GM12865 (cell line): ENCODE results near the gene HIRIP3.
"Not testable (repeated sequence)": the region's sequence is repeated elsewhere in the genome, so short reads cannot be mapped to it uniquely, and the experiment has no call there.

Experiments used
- DNase-seq: peaks from one replicate; pipeline ENCODE4 v3.0.0; 2010; ENCODE audit warnings: low read depth
- H3K4me3 ChIP-seq: 2 replicates; pipeline ENCODE4 v1.5.1; 2011; ENCODE audit warnings: mild to moderate bottlenecking, low read depth, low read length, control low read depth
- CTCF ChIP-seq: IDR thresholded peaks from 2 replicates; pipeline ENCODE4 v1.5.1; 2011; ENCODE audit warnings: low read length, control low read depth, low read depth, inconsistent platforms; ENCODE audit not compliant: insufficient read depth; ENCODE audit errors: missing control alignments

HIRIP3 gene

DNA sequence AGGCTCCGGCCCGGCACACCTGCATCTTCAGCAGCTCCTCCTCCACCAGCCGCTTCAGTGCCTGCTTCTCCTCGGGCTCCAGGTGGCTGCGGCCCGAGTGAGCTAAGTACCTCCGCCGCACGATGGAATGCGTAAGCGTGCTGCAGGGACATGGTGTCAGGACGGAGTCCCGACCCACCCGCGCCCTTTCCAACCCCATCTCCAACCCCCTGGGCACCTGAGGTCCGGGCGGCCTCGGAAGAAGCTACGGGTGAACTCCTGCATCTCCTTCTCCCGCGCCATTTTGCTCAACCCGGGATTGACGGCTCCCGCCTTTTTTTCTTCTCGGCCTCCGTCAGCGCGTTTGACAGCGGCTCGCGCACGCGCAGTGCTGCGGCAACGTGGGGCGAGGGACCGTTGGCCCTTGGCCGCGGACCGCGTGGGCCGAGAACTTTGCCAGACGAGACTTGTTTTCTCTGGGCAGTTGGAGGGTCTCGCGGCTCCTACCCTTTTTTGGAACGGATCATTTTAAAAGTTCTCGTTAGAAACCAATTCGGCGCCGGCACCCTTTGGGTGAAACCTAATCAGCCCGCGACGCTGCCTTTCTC lies at the start of gene HIRIP3:
TSS of gene HIRIP3 (minus strand) at position 294 of the 587 bp plus-strand sequence. CDS start at position 282, 12 bp downstream.
- no peak for TF ChIP-seq CTCF
- DNase-seq: peak; percentile 92
- H3K4me3 ChIP-seq: peak within 1 kb of the TSS; percentile 83

- no peak for TF ChIP-seq CTCF
- H3K4me3 ChIP-seq: no peak overlapping the region
- DNase-seq: no peak
These were observed 46.4 kb upstream of the HIRIP3 start for GRCh38 chr16:30041841-30042240.

DNA sequence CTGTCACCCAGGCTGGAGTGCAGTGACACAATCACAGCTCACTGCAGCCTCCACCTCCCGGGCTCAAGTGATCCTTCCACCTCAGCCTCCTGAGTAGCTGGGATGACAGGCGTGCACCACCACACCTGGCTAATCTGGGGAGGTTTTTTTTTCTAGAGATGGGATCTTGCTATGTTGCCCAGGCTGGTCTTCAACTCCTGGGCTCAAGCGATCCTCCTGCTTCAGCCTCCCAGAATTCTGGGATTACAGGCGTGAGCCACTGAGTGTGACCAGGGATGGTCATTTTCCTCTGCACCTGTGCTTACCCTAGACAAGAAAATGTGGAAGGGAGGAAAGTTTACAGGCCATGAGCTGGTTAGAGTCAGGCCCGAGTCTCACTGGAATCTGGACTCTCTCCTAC lies 45.3 kb upstream of the HIRIP3 start:
- H3K4me3 ChIP-seq, DNase-seq: not testable (repeated sequence)

GRCh38 chr16:30040221-30040620 lies 44.8 kb upstream of the HIRIP3 start:
- no peak overlapping the region for H3K4me3 ChIP-seq
- no peak for TF ChIP-seq CTCF
- DNase-seq: no peak

DNA sequence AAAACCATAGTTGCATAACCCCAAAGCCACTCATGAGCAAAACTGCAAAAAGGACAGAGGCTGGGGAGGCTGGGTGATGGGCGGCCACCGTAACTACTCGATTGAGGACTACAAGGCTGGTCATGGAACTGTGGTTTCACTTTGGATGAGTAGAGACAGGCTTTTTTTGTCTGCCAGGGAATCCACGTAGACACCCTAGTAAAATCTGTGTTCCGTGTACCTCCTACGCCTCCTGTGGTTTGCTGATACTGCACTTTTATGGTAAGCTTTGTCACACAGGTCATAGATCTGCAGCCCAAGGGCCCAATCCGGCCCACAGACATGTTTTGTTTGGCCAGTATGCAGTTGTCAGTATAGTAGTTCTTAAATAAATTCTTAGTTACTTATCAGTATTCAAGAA lies 37.9 kb upstream of the HIRIP3 start:
- no peak for TF ChIP-seq CTCF
- no peak overlapping the region for H3K4me3 ChIP-seq
- DNase-seq: peak; percentile 35

DNA sequence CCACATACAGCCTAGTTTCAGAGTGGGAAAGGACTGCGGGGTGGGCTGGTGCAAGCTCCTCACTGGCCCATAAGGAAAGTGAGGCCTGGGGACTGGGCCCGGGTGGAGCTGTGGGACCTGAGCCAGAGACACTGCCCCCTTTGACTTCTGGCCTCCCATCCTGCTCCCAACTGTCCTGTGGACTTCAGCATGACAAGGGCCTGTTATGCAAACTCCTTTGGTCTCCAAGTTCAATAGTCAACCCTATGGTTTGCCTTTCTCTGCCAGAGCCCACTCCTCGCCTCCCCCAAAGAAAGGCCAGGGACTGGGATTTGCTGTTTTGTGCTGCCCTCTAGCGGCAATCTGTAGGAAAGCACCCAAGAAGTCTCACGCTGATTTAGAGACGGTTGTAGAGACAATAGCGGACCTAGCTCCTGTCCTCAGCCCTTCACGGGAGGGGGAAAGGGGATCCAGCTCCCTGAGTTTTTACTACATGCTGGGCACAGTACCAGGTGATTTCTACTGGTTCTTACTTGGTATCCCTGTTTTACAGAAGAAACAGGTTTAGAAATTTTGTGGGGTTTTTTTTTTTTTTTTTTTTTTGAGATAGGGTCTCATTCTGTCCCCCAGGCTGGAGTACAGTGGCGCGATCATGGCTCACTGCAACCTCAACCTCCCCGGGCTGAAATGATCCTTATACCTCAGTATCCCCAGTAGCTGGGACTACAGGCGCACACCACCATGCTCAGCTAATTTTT lies 36.8 kb upstream of the HIRIP3 start:
- peak; percentile 81 for DNase-seq
- TF ChIP-seq CTCF: peak; percentile 79
- H3K4me3 ChIP-seq: no peak overlapping the region

DNA sequence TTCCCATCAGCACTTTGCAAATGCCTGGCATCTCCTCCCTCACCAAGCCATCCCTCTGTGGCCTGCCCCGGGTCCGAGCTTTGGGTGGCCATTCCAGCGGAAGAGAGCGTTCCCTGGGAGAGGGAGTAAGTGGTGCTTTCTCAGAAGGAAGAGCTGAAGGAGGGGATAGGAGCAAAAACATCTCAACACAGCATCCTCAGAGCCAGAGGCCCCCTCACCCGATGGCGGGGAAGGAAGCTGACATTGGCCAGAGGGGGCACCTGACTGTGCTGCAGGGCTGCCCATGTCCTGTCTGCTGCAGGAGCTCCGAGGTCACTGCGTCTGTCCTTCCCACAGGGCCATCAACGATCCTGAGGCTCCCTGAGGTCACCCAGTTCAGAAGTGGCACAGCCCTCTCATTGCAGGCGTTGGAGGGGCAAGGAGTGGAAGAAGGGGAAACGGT lies 36.1 kb upstream of the HIRIP3 start:
- no peak for DNase-seq
- H3K4me3 ChIP-seq: no peak overlapping the region
- TF ChIP-seq CTCF: no peak
